ENCODE data around the gene SORBS1.

SORBS1 gene

DNA sequence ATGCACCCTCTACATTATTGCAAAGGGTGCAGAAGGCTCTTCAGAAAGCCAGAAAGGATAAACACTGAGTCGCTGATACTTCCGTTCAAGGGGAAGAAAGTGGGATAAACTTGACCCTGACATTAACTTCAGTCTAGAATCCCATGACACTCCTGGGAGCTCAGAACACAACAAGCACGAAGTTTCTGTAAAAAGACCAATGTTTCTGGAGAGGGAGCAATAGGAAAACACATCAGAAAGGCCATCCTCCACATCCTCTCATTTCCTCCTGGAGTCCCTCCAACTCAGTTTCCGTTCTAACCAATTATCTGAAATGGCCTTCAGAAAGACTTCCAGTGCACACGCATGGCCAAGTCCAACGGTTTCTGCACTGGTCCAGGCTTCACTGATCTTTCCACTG, 113.5 kb downstream of the SORBS1 start:
- Histone ChIP-seq H3K4me1 (ENCODE audit: control insufficient read depth, insufficient read depth, low read length) (peaks cover 9% of the 10 kb centered on the region), H3K27me3 (ENCODE audit: control insufficient read depth, insufficient read depth, low read length) (no peaks in the 10 kb centered on the region), H3K9me3 (ENCODE audit: control insufficient read depth, insufficient read depth, low read length) (no peaks in the 10 kb centered on the region), H3K36me3 (ENCODE audit: control insufficient read depth, insufficient read depth, low read length) (no peaks in the 10 kb centered on the region), H3K4me3 (ENCODE audit: low read depth, low read length) (no peak overlapping the region), H3K9ac (ENCODE audit: low read depth, low read length) (no peak overlapping the region)

GRCh38 chr10:95445837-95446486, 115.2 kb downstream of the SORBS1 start:
- H3K9ac ChIP-seq (ENCODE audit: low read depth, low read length): no peak overlapping the region
- no peaks in the 10 kb centered on the region for H3K27me3 ChIP-seq (ENCODE audit: control insufficient read depth, insufficient read depth, low read length)
- H3K9me3 ChIP-seq (ENCODE audit: control insufficient read depth, insufficient read depth, low read length): no peaks in the 10 kb centered on the region
- no peak overlapping the region for H3K4me3 ChIP-seq (ENCODE audit: low read depth, low read length)
- no peaks in the 10 kb centered on the region for H3K36me3 ChIP-seq (ENCODE audit: control insufficient read depth, insufficient read depth, low read length)
- H3K4me1 ChIP-seq (ENCODE audit: control insufficient read depth, insufficient read depth, low read length): peaks cover 9% of the 10 kb centered on the region

DNA sequence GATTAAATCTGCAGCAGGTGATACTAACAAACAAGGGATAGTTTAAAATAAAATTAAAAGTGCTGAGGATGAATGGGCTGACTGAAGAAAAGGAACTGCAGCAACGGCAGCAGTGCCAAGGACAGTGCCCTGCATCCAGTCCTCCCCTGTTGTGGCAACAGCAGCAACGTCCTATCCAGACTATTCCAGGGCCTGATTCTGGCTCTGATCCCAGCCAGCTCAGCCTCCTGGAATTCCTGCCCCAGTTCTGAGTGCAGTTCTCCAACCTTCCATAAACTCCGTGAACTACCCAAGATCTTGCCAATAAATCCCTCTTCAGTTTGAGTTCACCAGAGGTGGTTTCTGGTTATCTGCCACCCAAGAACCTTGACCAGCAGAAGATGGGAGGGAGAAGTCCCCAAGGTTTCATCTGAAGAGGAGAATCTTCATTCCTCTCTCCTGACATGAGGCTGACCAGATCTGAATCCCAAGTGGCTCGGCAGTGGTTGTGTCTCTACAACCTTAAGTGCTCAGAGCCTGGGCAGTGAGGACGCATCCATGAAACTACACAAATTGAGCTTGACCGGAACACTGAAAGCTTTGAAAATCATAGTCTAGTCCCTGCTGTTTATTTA, 115.8 kb downstream of the SORBS1 start:
- Histone ChIP-seq H3K4me1 (ENCODE audit: control insufficient read depth, insufficient read depth, low read length) (peaks cover 9% of the 10 kb centered on the region), H3K4me3 (ENCODE audit: low read depth, low read length) (no peak overlapping the region), H3K36me3 (ENCODE audit: control insufficient read depth, insufficient read depth, low read length) (no peaks in the 10 kb centered on the region), H3K9ac (ENCODE audit: low read depth, low read length) (no peak overlapping the region), H3K27me3 (ENCODE audit: control insufficient read depth, insufficient read depth, low read length) (no peaks in the 10 kb centered on the region), H3K9me3 (ENCODE audit: control insufficient read depth, insufficient read depth, low read length) (no peaks in the 10 kb centered on the region)

- Histone ChIP-seq H3K4me1 (ENCODE audit: control insufficient read depth, insufficient read depth, low read length) (peaks cover 9% of the 10 kb centered on the region), H3K27me3 (ENCODE audit: control insufficient read depth, insufficient read depth, low read length) (no peaks in the 10 kb centered on the region), H3K36me3 (ENCODE audit: control insufficient read depth, insufficient read depth, low read length) (no peaks in the 10 kb centered on the region), H3K9ac (ENCODE audit: low read depth, low read length) (no peak overlapping the region), H3K9me3 (ENCODE audit: control insufficient read depth, insufficient read depth, low read length) (no peaks in the 10 kb centered on the region), H3K4me3 (ENCODE audit: low read depth, low read length) (no peak overlapping the region)
Measured at GRCh38 chr10:95444792-95445191, 116.4 kb downstream of the SORBS1 start.

- no peaks in the 10 kb centered on the region for H3K36me3 ChIP-seq (ENCODE audit: control insufficient read depth, insufficient read depth, low read length)
Measured at GRCh38 chr10:95443636-95444035, 117.5 kb downstream of the SORBS1 start.

DNA sequence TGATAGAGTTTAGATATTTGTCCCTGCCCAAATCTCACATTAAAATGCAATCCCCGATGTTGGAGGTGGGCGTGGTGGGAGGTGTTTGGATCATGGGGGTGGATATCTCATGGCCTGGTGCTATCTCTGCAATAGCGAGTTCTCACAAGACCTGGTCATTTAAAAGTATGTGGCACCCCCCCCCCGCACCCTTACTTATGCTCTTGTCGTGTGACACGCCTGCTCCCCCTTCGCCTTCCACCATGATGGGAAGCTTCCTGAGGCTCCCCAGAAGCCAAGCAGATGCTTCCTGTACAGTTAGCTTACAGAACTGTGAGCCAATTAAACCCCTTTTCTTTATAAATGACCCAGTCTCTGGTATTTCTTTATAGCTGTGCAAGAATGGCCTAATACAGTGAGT, 118.8 kb downstream of the SORBS1 start:
- no peaks in the 10 kb centered on the region for H3K27me3 ChIP-seq (ENCODE audit: control insufficient read depth, insufficient read depth, low read length)
- H3K9me3 ChIP-seq (ENCODE audit: control insufficient read depth, insufficient read depth, low read length): no peaks in the 10 kb centered on the region
- H3K9ac ChIP-seq (ENCODE audit: low read depth, low read length): no peak overlapping the region
- H3K4me3 ChIP-seq (ENCODE audit: low read depth, low read length): no peak overlapping the region
- no peaks in the 10 kb centered on the region for H3K36me3 ChIP-seq (ENCODE audit: control insufficient read depth, insufficient read depth, low read length)
- H3K4me1 ChIP-seq (ENCODE audit: control insufficient read depth, insufficient read depth, low read length): peaks cover 4% of the 10 kb centered on the region

More at GRCh38 chr10:95443636-95444035, 117.5 kb downstream of the SORBS1 start:
- no peak overlapping the region for H3K4me3 ChIP-seq (ENCODE audit: low read depth, low read length)
- H3K9ac ChIP-seq (ENCODE audit: low read depth, low read length): no peak overlapping the region
- peaks cover 8% of the 10 kb centered on the region for H3K4me1 ChIP-seq (ENCODE audit: control insufficient read depth, insufficient read depth, low read length)
- H3K9me3 ChIP-seq (ENCODE audit: control insufficient read depth, insufficient read depth, low read length): no peaks in the 10 kb centered on the region
- H3K27me3 ChIP-seq (ENCODE audit: control insufficient read depth, insufficient read depth, low read length): no peaks in the 10 kb centered on the region

- Histone ChIP-seq H3K9me3 (ENCODE audit: control insufficient read depth, insufficient read depth, low read length) (no peaks in the 10 kb centered on the region), H3K36me3 (ENCODE audit: control insufficient read depth, insufficient read depth, low read length) (peaks cover 2% of the 10 kb centered on the region), H3K4me3 (ENCODE audit: low read depth, low read length) (no peak overlapping the region), H3K4me1 (ENCODE audit: control insufficient read depth, insufficient read depth, low read length) (peaks cover 4% of the 10 kb centered on the region), H3K27me3 (ENCODE audit: control insufficient read depth, insufficient read depth, low read length) (no peaks in the 10 kb centered on the region), H3K9ac (ENCODE audit: low read depth, low read length) (no peak overlapping the region)
Measured at GRCh38 chr10:95441547-95441923, 119.6 kb downstream of the SORBS1 start.

- Histone ChIP-seq H3K36me3 (ENCODE audit: control insufficient read depth, insufficient read depth, low read length) (peaks cover 4% of the 10 kb centered on the region), H3K27me3 (ENCODE audit: control insufficient read depth, insufficient read depth, low read length) (no peaks in the 10 kb centered on the region), H3K4me3 (ENCODE audit: low read depth, low read length) (no peak overlapping the region), H3K9ac (ENCODE audit: low read depth, low read length) (no peak overlapping the region), H3K4me1 (ENCODE audit: control insufficient read depth, insufficient read depth, low read length) (peaks cover 4% of the 10 kb centered on the region), H3K9me3 (ENCODE audit: control insufficient read depth, insufficient read depth, low read length) (no peaks in the 10 kb centered on the region)
Measured at GRCh38 chr10:95440756-95441546, 120.2 kb downstream of the SORBS1 start.

GRCh38 chr10:95440038-95440725, 121.0 kb downstream of the SORBS1 start:
- peaks cover under 1% of the 10 kb centered on the region for H3K4me1 ChIP-seq (ENCODE audit: control insufficient read depth, insufficient read depth, low read length)
- H3K27me3 ChIP-seq (ENCODE audit: control insufficient read depth, insufficient read depth, low read length): no peaks in the 10 kb centered on the region
- H3K4me3 ChIP-seq (ENCODE audit: low read depth, low read length): no peak overlapping the region
- H3K9ac ChIP-seq (ENCODE audit: low read depth, low read length): no peak overlapping the region
- peaks cover 9% of the 10 kb centered on the region for H3K36me3 ChIP-seq (ENCODE audit: control insufficient read depth, insufficient read depth, low read length)
- H3K9me3 ChIP-seq (ENCODE audit: control insufficient read depth, insufficient read depth, low read length): no peaks in the 10 kb centered on the region

GRCh38 chr10:95438781-95439180, 122.4 kb downstream of the SORBS1 start:
- Histone ChIP-seq H3K4me3 (ENCODE audit: low read depth, low read length) (no peak overlapping the region), H3K27me3 (ENCODE audit: control insufficient read depth, insufficient read depth, low read length) (no peaks in the 10 kb centered on the region), H3K36me3 (ENCODE audit: control insufficient read depth, insufficient read depth, low read length) (peaks cover 11% of the 10 kb centered on the region), H3K4me1 (ENCODE audit: control insufficient read depth, insufficient read depth, low read length) (no peaks in the 10 kb centered on the region), H3K9me3 (ENCODE audit: control insufficient read depth, insufficient read depth, low read length) (no peaks in the 10 kb centered on the region), H3K9ac (ENCODE audit: low read depth, low read length) (no peak overlapping the region)

GRCh38 chr10:95437669-95438068, 123.5 kb downstream of the SORBS1 start:
- no peaks in the 10 kb centered on the region for H3K27me3 ChIP-seq (ENCODE audit: control insufficient read depth, insufficient read depth, low read length)
- H3K4me1 ChIP-seq (ENCODE audit: control insufficient read depth, insufficient read depth, low read length): no peaks in the 10 kb centered on the region
- peaks cover 11% of the 10 kb centered on the region for H3K36me3 ChIP-seq (ENCODE audit: control insufficient read depth, insufficient read depth, low read length)
- H3K9ac ChIP-seq (ENCODE audit: low read depth, low read length): no peak overlapping the region
- H3K4me3 ChIP-seq (ENCODE audit: low read depth, low read length): no peak overlapping the region
- no peaks in the 10 kb centered on the region for H3K9me3 ChIP-seq (ENCODE audit: control insufficient read depth, insufficient read depth, low read length)

Data from iPS-15b (cell line).